ENCODE results near the gene KRTAP5-5.

- TF ChIP-seq CTCF (conservative IDR thresholded peaks at IDR 0.05; ENCODE audit: low read depth in 2 of 2) (no peak), REST (IDR thresholded peaks at IDR 0.05; ENCODE audit: unreplicated experiment) (no peak), EZH2phosphoT487 (IDR thresholded peaks at IDR 0.05; ENCODE audit: unreplicated experiment) (no peak), POLR2AphosphoS5 (IDR thresholded peaks at IDR 0.05; ENCODE audit: low read depth) (no peak), STAT1 (IDR thresholded peaks at IDR 0.05; ENCODE audit: unreplicated experiment) (no peak), ZNF331 (CRISPR knock-in tag; IDR thresholded peaks at IDR 0.05; ENCODE audit: low read depth) (no peak), EZH2 (IDR thresholded peaks at IDR 0.05; ENCODE audit: low read depth, unreplicated experiment) (no peak), CREB1 (CRISPR knock-in tag; IDR thresholded peaks at IDR 0.05; ENCODE audit: low read depth) (no peak)
- TF ChIP-seq, protein P1, sequence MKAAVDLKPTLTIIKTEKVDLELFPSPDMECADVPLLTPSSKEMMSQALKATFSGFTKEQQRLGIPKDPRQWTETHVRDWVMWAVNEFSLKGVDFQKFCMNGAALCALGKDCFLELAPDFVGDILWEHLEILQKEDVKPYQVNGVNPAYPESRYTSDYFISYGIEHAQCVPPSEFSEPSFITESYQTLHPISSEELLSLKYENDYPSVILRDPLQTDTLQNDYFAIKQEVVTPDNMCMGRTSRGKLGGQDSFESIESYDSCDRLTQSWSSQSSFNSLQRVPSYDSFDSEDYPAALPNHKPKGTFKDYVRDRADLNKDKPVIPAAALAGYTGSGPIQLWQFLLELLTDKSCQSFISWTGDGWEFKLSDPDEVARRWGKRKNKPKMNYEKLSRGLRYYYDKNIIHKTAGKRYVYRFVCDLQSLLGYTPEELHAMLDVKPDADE (IDR thresholded peaks at IDR 0.05) = no peak
Observed at GRCh38 chr11:1651411-1651980, 21.9 kb downstream of the KRTAP5-5 start.
